Chondrocyte (in vitro differentiated cells): ENCODE results near the gene FILIP1L. TPM values are rescaled to one million over a fixed set of nuclear protein-coding genes. Genes with fewer than 3 reads are reported as not detected.

Experiments
- DNase-seq: peaks from one replicate; pipeline ENCODE4 v3.0.0; 2021; ENCODE audit warnings: mixed read lengths, low spot score
- H3K27ac Mint-ChIP-seq: one replicate; pipeline ENCODE4 v1.8.0; 2021; ENCODE audit warnings: mild to moderate bottlenecking, moderate library complexity, mixed read lengths; ENCODE audit not compliant: unreplicated experiment
- H3K27me3 Mint-ChIP-seq: 2 replicates; pipeline ENCODE4 v1.8.0; 2021; ENCODE audit warnings: low read depth, mixed read lengths
- H3K36me3 Mint-ChIP-seq: 2 replicates; pipeline ENCODE4 v1.8.0; 2021; ENCODE audit warnings: low read depth, mixed read lengths
- H3K4me1 Mint-ChIP-seq: 2 replicates; pipeline ENCODE4 v1.8.0; 2021; ENCODE audit warnings: low read depth, mild to moderate bottlenecking, mixed read lengths
- H3K4me3 Mint-ChIP-seq: one replicate; pipeline ENCODE4 v1.8.0; 2021; ENCODE audit warnings: mild to moderate bottlenecking, moderate library complexity, mixed read lengths; ENCODE audit not compliant: unreplicated experiment
- H3K9me3 Mint-ChIP-seq: 2 replicates; pipeline ENCODE4 v1.8.0; 2021; ENCODE audit warnings: low read depth, mixed read lengths
- total RNA-seq: library from RNA; stranded (reverse); gene quantifications from 3 replicates; pipeline ENCODE4 v1.2.1, GENCODE V29; 2021
- TF ChIP-seq, protein P1 (sequence below): fragments of 200-600 bp; sonication (generic); IDR thresholded peaks from 2 replicates; pipeline ENCODE4 v1.5.0; 2021; ENCODE audit warnings: antibody characterized with exemption, mild to moderate bottlenecking, moderate library complexity

FILIP1L gene
- total RNA-seq, 1 donor from 2014 or later: 122 TPM

DNA sequence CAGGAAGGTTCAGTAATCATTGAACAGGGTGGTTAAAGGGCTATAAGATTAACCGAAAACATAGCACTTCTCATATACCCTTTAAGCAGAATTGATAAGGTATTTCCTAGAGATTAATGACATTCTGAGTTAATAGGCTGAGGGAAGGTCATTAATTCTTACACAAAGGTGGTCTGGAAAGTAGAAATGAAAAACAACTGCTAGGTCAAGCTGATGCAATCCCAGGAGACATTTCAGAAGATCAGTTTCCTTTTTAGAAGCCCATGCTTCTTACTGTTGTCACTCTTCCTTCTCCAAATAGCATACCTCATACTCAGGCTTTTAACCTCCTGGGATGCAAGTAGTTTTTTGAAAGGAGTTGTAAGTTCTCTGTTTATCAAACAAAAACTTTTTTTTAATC lies 8.8 kb downstream of the FILIP1L start:
- Mint-ChIP-seq H3K27me3 (no peaks in the 10 kb centered on the region), H3K27ac (peak overlapping the region; percentile 94), H3K4me1 (peaks cover 81% of the 10 kb centered on the region), H3K4me3 (no peak overlapping the region), H3K36me3 (peaks cover 1% of the 10 kb centered on the region), H3K9me3 (peaks cover 3% of the 10 kb centered on the region)
- TF ChIP-seq, protein P1, sequence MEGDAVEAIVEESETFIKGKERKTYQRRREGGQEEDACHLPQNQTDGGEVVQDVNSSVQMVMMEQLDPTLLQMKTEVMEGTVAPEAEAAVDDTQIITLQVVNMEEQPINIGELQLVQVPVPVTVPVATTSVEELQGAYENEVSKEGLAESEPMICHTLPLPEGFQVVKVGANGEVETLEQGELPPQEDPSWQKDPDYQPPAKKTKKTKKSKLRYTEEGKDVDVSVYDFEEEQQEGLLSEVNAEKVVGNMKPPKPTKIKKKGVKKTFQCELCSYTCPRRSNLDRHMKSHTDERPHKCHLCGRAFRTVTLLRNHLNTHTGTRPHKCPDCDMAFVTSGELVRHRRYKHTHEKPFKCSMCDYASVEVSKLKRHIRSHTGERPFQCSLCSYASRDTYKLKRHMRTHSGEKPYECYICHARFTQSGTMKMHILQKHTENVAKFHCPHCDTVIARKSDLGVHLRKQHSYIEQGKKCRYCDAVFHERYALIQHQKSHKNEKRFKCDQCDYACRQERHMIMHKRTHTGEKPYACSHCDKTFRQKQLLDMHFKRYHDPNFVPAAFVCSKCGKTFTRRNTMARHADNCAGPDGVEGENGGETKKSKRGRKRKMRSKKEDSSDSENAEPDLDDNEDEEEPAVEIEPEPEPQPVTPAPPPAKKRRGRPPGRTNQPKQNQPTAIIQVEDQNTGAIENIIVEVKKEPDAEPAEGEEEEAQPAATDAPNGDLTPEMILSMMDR: no peak
- no peak for DNase-seq

DNA sequence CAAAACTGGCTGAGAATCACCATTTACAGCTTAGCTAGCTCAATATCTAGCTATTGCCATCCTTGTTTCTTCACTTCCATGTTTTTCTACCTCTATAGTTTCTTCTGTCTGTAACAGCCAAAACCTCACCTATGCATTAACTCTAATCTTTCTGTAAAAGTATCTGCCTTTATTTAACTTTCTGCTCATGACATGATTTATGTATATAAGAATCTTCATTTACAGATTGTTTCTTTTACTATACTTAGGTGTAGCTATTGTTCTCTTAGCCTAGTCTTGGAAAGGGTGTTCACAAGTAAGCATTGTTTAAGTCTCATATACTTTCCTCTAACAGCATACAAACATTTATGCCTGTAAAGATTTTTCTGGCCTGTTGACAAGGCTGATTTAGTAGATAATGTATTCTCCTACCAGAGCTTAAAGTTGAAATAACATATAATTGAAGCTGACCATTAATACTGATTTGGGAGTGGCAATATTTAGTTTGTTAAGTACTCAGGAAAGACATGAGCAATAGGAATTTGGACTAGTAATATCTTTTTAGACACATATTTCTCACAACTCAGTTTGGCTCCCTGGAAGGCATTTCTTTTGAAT lies 9.4 kb downstream of the FILIP1L start:
- peaks cover 3% of the 10 kb centered on the region for H3K9me3 Mint-ChIP-seq
- peaks cover 81% of the 10 kb centered on the region for H3K4me1 Mint-ChIP-seq
- TF ChIP-seq, protein P1: no peak
- no peak for DNase-seq
- H3K4me3 Mint-ChIP-seq: no peak overlapping the region
- no peaks in the 10 kb centered on the region for H3K27me3 Mint-ChIP-seq
- H3K27ac Mint-ChIP-seq: peak overlapping the region; percentile 94
- peaks cover 1% of the 10 kb centered on the region for H3K36me3 Mint-ChIP-seq

DNA sequence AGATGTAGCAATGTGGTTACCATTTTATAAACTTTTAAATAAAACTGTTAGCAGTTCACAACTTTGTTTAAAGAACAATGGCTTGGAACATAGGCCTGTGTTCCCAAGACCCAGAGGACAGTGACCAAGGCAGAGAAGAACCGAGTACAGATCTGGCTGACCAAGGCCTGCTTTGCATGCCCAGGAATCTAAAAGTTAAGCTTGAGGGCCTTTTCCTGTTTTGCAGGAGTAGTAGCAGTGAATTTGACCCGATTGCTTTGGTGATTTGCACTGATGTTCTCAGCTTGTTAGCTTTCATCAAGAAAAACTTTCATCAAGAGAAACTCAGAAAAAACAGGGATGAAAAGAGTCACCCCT lies 9.9 kb downstream of the FILIP1L start:
- H3K36me3 Mint-ChIP-seq: peaks cover 1% of the 10 kb centered on the region
- H3K4me3 Mint-ChIP-seq: no peak overlapping the region
- TF ChIP-seq, protein P1: no peak

DNA sequence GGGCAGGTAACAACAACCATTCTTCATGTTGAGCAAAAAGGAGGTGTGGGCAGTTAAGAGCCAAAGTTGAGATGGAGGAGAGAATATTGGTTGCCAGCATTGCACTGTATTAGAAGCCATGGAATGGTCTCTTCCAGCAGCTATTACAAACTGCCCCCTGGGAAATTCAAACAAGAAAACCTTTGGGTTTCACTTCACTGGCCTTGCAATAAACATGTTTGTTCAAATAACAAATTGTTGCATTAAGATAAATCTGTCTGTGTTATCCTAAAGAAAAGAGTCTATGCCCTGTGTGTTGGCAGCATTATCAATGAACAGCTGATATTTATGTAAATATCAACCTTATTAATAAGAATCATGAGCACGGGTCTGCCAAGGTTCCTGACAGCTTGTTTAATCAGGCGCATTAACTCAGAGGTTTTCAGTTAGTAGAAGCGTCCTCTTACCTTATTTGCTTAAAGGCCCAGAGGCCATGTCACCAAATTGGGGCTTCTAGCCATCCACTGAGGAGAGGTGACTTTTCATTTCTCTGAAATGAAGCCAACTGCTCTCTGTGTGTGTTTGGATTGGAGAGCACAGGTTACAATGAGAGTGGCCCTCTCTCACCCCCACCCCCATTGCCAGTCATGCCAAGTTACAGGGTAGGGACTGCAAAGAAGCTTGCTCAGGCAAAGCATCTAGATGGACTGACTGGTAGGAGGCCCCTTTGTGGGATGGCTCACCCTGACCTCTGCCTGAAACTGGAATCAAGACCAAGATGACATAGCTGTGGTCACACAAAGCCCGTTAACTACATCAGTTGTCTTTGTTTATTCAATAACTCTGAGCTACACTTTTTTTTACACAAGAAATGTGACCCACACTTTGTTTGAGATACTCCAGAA lies 10.5 kb downstream of the FILIP1L start:
- DNase-seq: no peak
- TF ChIP-seq, protein P1: no peak
- H3K27me3 Mint-ChIP-seq: no peaks in the 10 kb centered on the region
- no peak overlapping the region for H3K4me3 Mint-ChIP-seq
- peaks cover 88% of the 10 kb centered on the region for H3K4me1 Mint-ChIP-seq
- peaks cover 1% of the 10 kb centered on the region for H3K36me3 Mint-ChIP-seq
- peak overlapping the region; percentile 94 for H3K27ac Mint-ChIP-seq
- H3K9me3 Mint-ChIP-seq: peaks cover 3% of the 10 kb centered on the region

More for the DNA sequence above, 9.9 kb downstream of the FILIP1L start:
- Mint-ChIP-seq H3K27ac (peak overlapping the region; percentile 94), H3K27me3 (no peaks in the 10 kb centered on the region), H3K4me1 (peaks cover 84% of the 10 kb centered on the region), H3K9me3 (peaks cover 3% of the 10 kb centered on the region)
- no peak for DNase-seq

DNA sequence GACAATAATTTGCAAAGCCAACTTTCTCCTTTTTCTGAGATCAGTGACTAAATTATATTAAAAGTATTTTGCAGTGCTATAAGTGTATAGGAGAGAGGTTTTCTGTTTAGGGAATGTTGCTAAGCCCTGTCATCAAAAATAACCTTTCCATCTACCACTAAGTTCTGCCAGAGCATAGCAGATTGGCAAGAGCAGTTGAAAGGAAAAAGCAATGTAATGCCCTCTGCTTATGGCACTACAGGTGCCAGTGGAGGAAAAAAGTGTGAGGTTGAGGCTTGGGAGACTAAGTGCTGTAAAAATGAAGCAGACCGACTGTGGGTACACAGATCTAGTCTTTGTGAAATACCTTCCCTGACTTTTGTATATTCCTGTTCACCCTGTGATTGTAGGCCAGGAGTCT lies 11.5 kb downstream of the FILIP1L start:
- H3K36me3 Mint-ChIP-seq: peaks cover 1% of the 10 kb centered on the region
- H3K27ac Mint-ChIP-seq: no peak overlapping the region
- DNase-seq: no peak
- no peaks in the 10 kb centered on the region for H3K27me3 Mint-ChIP-seq
- H3K4me1 Mint-ChIP-seq: peaks cover 88% of the 10 kb centered on the region
- H3K4me3 Mint-ChIP-seq: no peak overlapping the region
- TF ChIP-seq, protein P1: no peak
- peaks cover 3% of the 10 kb centered on the region for H3K9me3 Mint-ChIP-seq
